ENCODE measurements around the gene MXRA7.

MXRA7 gene

DNA sequence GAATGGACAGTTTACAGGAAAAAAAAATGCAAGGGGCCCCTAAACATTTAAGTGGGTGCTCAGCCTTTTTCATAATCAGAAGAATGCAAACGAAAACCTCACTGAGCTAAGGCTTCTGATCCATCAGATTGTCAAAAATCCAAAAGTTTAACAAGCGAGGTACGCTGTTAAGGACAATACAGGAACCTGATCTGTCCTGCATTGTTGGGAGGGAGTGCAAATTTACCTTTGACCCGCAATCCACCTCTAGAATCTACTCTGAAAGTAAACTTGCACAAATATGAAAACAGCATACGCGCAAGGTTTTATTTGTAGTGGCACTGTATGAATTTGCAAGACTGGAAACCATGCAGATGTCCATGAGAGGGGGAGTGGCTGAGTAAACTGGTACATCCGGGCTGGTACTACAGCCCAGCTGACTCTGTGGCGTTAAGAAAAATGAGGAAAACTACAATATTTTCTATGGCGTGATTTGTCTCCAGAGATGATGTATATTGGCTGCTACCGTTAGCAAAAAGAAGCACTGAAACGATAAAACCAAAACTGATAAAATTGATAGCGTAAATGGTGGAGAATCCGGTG lies 38.4 kb downstream of the MXRA7 start:
- Histone ChIP-seq H3K4me3 (peak overlapping the region; percentile 55 to 67), H3K36me3 (peaks cover 9 to 20% (median 9%) of the 10 kb centered on the region in 3 donors), H3K27ac (peak overlapping the region; percentile 69 to 76), H3K4me1 (peaks cover 0 to 13% (median 8%) of the 10 kb centered on the region in 4 donors), H3K9me3 (no peaks in the 10 kb centered on the region), H3K27me3 (peaks cover 0 to 7% of the 10 kb centered on the region in 2 donors)
- DNase-seq = no peak
- TF ChIP-seq, protein P1, sequence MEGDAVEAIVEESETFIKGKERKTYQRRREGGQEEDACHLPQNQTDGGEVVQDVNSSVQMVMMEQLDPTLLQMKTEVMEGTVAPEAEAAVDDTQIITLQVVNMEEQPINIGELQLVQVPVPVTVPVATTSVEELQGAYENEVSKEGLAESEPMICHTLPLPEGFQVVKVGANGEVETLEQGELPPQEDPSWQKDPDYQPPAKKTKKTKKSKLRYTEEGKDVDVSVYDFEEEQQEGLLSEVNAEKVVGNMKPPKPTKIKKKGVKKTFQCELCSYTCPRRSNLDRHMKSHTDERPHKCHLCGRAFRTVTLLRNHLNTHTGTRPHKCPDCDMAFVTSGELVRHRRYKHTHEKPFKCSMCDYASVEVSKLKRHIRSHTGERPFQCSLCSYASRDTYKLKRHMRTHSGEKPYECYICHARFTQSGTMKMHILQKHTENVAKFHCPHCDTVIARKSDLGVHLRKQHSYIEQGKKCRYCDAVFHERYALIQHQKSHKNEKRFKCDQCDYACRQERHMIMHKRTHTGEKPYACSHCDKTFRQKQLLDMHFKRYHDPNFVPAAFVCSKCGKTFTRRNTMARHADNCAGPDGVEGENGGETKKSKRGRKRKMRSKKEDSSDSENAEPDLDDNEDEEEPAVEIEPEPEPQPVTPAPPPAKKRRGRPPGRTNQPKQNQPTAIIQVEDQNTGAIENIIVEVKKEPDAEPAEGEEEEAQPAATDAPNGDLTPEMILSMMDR (IDR thresholded peaks at IDR 0.05) = no peak
- intact Hi-C loops (cut with DNase I; ENCODE audit: low total_unique reads) = loop anchor here (5.0 kb wide), 1 partner anchor 45 kb away; no protein-coding TSS in a partner anchor

DNA sequence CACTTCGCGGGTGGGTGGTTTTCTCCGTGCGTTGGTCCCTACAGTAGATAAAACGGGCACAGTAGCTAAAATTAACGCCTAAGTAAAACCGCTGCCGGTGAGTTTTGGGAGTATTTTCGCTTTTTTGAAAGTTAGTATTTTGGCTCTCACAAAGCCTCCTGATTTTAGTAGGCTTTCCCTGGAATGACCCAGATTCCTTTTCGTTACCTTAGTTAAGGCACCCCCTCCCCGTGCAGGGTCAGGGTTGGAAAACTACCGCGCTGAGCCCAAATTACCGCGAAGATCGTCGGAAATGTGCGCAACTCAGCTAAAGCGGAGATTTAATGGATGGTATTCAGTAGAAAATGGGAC lies 38.9 kb downstream of the MXRA7 start:
- intact Hi-C loops (cut with DNase I; ENCODE audit: low total_unique reads) = loop anchor here (5.0 kb wide), 1 partner anchor 45 kb away; no protein-coding TSS in a partner anchor
- TF ChIP-seq, protein P1 (IDR thresholded peaks at IDR 0.05) = peak in 1 of 2 experiments; percentile 47
- H3K4me3 ChIP-seq = peak overlapping the region; percentile 55 to 67
- DNase-seq = no peak
- H3K27ac ChIP-seq = peak overlapping the region; percentile 69 to 76
- peaks cover 0 to 8% of the 10 kb centered on the region in 2 donors for H3K27me3 ChIP-seq
- peaks cover 4 to 15% (median 5%) of the 10 kb centered on the region in 3 donors for H3K36me3 ChIP-seq
- peaks cover 0 to 13% (median 8%) of the 10 kb centered on the region in 4 donors for H3K4me1 ChIP-seq
- H3K9me3 ChIP-seq = no peaks in the 10 kb centered on the region

DNA sequence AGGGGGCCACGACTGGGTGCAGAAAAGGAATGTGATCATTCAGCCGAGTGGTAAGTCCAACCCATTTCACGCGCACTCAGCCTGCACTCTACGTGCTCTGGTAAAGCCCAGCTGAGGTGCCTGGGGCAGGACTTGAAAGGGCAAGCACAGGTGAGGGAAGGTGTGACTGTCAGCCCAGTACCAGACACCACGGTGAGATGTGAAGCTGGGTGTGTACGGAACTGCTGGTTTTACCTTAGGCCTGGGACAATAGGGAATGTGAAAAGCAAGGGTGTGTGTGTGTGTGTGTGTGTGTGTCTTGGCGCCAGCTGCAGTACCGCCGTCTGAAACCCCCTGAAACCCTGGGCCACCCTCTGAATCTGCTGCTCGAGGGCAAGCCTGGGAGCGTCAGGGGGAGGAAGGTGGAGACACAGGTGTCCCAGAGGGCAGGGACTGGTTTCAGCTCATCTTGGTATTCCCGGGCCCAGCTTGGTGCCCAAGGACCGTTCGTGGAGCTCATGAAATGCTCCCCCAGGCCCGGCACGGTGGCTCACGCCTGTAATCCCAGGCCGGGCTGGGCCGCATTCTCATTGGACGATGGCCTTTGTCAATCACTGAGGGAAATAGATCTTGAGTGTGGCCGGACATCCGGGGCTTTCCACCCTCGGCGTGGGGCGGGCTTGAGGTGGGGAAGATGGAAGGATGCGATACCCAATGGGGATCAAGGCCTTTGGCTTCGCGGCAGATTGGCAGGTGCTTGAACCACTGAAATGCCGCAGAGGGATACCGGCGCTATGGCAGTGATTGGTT lies 39.4 kb downstream of the MXRA7 start:
- Histone ChIP-seq H3K27me3 (peaks cover 0 to 10% of the 10 kb centered on the region in 2 donors), H3K9me3 (no peaks in the 10 kb centered on the region), H3K36me3 (peaks cover 0 to 10% (median 3%) of the 10 kb centered on the region in 3 donors), H3K27ac (peak overlapping the region; percentile 69 to 76), H3K4me3 (peak overlapping the region; percentile 55 to 67), H3K4me1 (peaks cover 0 to 13% (median 8%) of the 10 kb centered on the region in 4 donors)
- TF ChIP-seq, protein P1 (IDR thresholded peaks at IDR 0.05) = no peak
- intact Hi-C loops (cut with DNase I; ENCODE audit: low total_unique reads) = loop anchor here (5.0 kb wide), 1 partner anchor 46 kb away; no protein-coding TSS in a partner anchor
- DNase-seq = peak; percentile 100

DNA sequence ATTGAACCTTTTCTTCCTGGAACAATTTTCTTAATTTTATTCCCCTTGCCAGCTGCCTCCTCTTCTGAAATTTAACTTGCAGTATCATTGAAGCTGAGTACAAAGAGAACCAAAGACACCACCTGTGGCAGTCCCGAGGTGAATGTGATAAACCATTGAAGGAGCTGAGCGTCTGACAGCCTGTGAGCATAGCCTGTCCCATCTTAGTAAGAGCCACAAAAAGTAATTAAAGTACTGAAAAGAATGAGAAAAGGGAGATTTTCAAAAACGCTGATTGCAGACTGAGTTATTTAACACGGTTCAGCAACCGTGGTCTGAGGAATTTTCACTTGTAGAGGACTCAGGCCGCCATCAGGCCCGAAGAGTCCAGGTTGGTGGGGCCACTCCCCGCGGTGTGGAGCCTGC lies 40.0 kb downstream of the MXRA7 start:
- TF ChIP-seq, protein P1 (IDR thresholded peaks at IDR 0.05) = no peak
- Histone ChIP-seq H3K27me3 (peaks cover 0 to 11% of the 10 kb centered on the region in 2 donors), H3K36me3 (peaks cover 0 to 4% (median 0%) of the 10 kb centered on the region in 3 donors), H3K27ac (peak overlapping the region in 1 of 2 donors; percentile 76), H3K4me1 (peaks cover 0 to 13% (median 8%) of the 10 kb centered on the region in 4 donors), H3K9me3 (no peaks in the 10 kb centered on the region), H3K4me3 (no peak overlapping the region)
- DNase-seq = no peak
- intact Hi-C loops (cut with DNase I; ENCODE audit: low total_unique reads) = loop anchor here (5.0 kb wide), 1 partner anchor 47 kb away; no protein-coding TSS in a partner anchor

DNA sequence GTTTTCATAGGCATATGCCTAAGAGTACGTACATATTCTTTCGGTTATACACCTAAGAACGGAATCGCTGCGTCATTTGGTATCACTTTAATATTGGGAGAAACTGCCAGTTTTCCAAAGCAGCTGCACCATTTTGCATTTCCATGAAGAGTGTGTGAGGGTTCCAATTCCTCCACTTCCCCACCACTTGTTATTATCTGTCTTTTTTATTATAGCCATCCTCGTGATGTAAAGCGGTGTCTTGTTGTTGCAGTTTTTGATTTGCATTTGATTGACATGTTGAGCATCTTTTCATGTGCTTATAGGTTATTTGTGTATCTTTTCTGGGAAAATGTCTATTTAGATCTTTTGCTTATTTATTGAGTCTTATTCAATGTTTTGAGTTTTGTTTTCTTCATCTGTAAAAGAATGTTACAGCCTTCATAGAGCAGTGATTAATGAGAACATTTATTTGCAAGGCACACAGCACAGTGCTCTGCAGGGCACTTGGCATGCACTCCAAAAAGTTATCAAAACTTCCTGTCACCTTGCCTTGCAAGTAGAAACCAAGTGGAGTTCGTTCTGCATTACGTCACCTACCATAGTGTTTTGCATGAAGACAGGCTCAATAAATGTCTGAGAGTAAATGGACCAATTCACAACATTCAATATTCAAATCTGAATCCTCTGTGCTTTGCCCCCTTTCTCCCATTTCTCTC lies 40.6 kb downstream of the MXRA7 start:
- peak in 1 of 2 donors; percentile 2 for DNase-seq

More for the DNA sequence above, 40.6 kb downstream of the MXRA7 start:
- Histone ChIP-seq H3K4me1 (peaks cover 0 to 13% (median 8%) of the 10 kb centered on the region in 4 donors), H3K27ac (no peak overlapping the region), H3K4me3 (no peak overlapping the region), H3K9me3 (no peaks in the 10 kb centered on the region), H3K36me3 (no peaks in the 10 kb centered on the region), H3K27me3 (peaks cover 0 to 11% of the 10 kb centered on the region in 2 donors)
- TF ChIP-seq, protein P1 (IDR thresholded peaks at IDR 0.05) = no peak
- intact Hi-C loops (cut with DNase I; ENCODE audit: low total_unique reads) = loop anchor here (5.0 kb wide), 1 partner anchor 47 kb away; no protein-coding TSS in a partner anchor

Measured in tibial artery (tissue), 4 donors.